Glomerular endothelial cell (primary cell): Measurements from ENCODE around the gene CEP120. TPM values are rescaled to one million over a fixed set of nuclear protein-coding genes. Genes with fewer than 3 reads are reported as not detected.
"Not testable (repeated sequence)": the region's sequence is repeated elsewhere in the genome, so short reads cannot be mapped to it uniquely, and the experiment has no call there.

Experiments
- DNase-seq: peaks from one replicate; pipeline ENCODE4 v3.0.0-alpha.2; 2011; ENCODE audit warnings: low read depth, low spot score; ENCODE audit errors: extremely low read depth
- total RNA-seq: library from RNA; depleted of rRNA; stranded (reverse); fragments of >200 nt; gene quantifications from 2 replicates; pipeline ENCODE4 v1.2.3, GENCODE V29; 2015

The CEP120 gene
- total RNA-seq, 1 donor from 2014 or later: 11.3 TPM

- DNase-seq: no peak
These were observed 32.2 kb downstream of the CEP120 start for GRCh38 chr5:123391009-123391408.

- DNase-seq: no peak
These were observed 33.4 kb downstream of the CEP120 start for GRCh38 chr5:123389794-123390193.

GRCh38 chr5:123387313-123387712 is 35.9 kb downstream of the CEP120 start:
- no peak for DNase-seq

GRCh38 chr5:123382252-123382651 is 41.0 kb downstream of the CEP120 start:
- DNase-seq: no peak

GRCh38 chr5:123371575-123372179 is 51.5 kb downstream of the CEP120 start:
- no peak for DNase-seq

DNA sequence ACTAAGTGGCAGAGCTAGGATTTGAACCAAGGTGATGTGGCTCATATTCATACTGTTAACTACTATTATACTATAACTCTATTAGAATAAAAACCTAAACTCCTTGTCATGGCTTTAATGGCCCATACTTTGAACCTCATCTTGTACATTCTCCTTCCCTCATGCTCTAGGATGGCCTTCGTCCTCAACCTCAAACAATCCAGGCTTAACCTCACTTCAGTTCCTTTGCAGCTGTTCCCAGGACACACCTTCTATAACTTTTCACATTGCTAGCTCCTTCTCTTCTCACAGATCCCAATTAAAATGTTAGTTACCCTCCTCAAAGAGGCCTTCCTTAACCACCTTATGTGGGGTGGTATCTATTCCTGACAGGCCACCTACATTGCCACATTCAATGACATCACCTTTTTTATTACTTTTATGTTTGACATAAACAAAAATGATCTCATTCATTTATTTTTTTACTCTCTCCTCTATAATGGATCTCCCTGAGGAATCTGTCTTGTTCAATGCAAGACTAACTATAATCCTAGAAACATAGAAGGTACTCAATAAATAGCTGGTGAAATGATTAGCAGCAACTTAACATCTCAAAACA is 53.7 kb downstream of the CEP120 start:
- no peak for DNase-seq

- no peak for DNase-seq
These were observed 55.5 kb downstream of the CEP120 start for GRCh38 chr5:123367739-123368138.

DNA sequence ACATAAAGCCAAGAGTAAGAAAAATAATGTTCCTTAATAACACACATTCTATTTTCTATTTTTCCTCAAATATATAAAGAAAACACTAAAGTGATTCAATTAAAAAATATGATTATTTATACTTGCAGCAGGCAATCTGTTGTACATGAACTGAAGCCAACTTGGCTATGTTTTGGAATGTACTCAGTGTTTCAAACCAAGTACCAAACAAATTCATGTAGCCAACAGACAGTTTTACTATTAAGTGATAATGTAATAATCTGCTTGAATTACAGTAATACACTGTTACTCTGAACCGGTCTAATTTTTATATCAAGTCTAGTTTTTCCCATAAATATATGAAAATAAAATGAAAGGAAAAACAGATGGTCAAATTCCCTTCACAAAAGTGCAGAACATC is 58.0 kb downstream of the CEP120 start:
- no peak for DNase-seq

DNA sequence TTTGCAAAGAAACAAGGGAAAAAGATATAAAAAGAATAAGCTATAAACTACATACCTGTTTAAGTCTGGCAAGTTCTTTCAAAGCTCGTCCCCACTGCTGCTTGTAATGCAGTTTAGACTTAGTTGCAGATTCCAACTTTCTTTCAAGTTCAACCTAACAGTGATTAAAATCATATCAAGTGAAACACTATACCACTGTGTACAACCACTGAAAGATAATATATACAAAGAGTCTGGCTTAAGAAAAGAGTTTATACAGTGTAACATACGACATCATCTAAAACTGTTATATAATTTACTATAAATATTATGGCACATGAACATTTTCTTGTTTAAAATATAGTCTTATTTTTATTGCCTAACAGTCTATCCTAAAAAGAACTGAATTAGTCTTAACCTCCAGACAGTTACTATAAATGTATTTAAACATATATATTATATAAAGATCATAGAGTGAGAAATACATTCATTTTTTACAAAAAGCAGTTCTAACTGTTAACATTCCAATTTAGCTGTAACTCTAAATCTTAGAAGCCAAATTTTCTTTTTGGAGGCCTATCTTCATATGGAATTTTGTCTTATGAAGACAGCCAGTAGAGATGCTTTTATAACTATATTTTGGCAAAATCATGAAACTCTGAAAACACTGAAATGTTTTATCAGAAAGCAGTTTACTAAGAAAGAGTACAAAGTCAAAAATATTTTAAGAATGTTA is 58.6 kb downstream of the CEP120 start:
- no peak for DNase-seq

- no peak for DNase-seq
These were observed 62.3 kb downstream of the CEP120 start for GRCh38 chr5:123360910-123361309.

DNA sequence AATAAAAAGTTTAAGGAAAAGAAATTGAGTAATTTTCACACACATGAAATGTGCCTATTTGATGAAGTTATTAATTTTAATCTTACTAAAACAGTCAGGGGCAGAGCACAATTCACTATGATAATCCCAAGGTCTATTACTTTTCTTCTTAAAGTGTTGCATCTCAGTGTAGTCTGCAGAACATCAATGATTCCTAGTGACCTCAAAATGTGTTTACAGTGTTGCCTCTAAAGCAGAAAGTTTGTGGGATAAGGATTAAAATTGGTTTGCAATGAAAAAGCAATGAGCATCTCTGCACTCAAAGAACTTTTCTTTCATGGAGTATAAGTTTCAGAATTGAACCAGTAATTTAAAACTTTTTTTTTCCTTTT is 63.0 kb downstream of the CEP120 start:
- no peak for DNase-seq

DNA sequence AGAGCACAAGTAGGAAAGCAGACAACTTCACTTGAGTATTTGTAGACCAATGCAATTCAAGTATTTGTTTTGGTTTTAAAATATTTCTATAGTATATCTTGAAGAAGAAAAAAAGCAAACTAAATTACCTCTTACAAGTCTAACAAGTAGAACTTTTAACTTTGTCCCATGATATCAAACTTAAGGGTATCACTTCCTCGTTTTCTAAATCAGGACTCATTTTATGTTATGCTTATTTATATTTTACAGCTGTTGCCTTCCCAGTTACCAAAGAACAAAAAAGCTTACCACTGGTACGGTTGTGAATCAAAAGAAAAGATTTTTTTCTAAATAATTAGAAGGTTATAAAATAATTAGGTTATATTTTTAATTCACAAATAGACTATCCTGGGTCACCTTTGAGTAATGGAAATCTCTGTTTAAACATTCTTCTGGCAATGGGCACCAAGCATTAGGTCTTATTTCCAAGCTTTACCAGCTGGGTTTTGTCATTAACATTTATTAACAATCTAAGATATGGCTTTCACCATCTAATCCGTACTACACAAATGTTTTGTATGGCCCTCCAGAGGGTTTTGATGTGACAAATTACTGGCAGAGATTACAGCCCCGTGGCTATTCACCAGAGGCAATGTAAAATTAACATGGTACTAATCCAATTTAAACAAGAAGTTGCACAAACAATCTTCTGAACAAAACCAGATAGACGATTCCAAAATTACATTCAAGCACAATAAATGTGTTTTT is 63.6 kb downstream of the CEP120 start:
- no peak for DNase-seq

DNA sequence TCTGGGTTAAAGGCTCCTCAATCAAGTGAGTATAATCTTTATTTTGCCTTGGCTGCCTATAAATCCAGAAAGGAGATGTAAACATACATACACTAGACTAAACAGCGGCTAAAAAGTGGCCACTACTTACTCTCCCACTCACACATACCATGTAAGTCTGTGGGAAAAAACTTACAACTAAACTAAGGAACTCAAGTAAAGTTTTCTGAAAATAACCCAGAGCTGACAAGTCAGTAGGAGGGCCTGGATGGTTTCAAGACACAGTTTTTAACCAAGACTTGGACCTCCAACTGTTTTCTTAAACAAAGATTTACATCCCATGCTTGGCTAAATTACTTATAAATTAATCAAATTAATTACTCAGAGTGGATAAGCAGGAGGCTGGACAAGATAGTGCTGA is 64.5 kb downstream of the CEP120 start:
- DNase-seq: no peak

- DNase-seq: no peak
These were observed 64.9 kb downstream of the CEP120 start for GRCh38 chr5:123358304-123358703.

DNA sequence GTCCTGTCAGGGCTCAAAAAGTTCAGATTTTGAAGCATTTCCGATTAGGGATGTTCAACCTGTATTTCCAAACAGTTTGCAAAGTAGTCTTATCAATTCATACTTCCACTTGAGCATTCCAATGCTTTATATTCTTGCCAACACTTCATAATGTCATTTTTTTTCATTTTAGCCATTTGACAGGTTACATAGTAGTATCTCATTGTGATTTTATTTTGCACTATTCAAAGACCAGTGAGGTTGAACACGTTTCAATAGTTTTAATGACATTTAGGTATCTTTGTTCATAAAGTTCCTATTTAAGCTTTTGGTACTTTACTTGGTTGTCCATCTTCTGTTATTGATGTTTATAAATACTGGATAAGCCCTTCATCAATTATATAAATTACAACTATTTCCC is 71.4 kb downstream of the CEP120 start:
- no peak for DNase-seq

DNA sequence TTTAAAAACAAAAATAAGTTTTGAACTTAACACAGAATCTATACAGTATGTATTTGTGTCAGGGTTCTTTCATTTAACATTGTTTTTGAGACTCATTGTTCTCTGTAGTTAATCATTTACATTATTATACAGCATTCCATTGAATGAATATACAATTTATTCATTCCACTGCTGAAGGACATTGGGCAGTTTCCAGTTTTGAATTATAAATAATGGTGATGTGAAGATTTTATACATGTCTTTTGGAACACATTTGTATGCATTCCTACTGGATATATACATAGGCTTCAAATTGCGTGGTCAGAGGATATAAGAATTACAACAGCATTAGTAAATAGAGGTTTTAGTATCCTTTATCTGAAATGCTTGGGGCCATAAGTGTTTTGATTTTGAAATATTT is 72.0 kb downstream of the CEP120 start:
- no peak for DNase-seq

- DNase-seq: no peak
These were observed 72.5 kb downstream of the CEP120 start for GRCh38 chr5:123350742-123351141.

DNA sequence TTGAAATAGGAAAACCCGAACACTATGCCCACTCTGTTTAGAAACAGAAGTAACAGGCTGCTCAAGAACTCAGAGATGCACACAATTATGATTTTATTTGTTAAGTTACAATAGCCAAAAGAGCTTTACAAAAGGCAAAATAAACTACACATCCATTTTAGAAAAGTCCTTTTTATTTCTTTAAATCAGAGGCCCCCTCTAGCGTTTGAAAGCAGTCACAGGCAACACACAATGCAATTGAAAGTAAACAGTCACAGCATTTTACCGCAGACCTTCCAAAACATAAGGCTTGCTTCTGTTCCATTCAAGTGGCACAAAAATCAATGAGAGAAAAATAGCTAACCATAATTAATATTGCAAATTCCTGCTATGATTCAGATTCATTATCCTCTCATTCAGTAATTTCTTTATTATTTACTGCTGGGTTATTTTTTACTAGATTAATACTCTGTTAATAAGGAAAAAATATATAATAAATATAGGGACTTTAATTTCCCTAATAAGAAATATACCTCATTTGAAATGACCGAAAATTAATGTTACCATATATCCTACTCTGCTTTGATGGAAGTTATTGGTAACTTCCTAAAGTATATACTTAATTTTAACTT is 78.3 kb downstream of the CEP120 start:
- no peak for DNase-seq

DNA sequence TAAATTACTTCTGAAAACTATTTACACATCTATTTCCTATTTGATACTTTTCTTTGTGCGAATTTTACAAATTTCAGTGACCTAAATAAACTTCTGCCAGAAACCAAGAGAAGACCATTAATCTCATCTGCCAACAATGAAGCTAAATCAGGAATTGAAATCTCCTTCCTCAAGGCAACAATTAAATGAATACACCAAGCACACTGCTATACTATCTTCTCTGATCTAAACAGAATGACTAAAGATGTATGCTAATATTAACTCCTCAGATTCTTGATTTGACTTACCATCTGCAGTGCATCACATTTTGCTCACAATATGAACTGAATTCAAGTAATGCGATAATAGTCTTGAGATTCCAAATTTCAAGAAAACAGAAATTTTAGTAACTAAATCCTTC is 82.3 kb downstream of the CEP120 start:
- DNase-seq: no peak

DNA sequence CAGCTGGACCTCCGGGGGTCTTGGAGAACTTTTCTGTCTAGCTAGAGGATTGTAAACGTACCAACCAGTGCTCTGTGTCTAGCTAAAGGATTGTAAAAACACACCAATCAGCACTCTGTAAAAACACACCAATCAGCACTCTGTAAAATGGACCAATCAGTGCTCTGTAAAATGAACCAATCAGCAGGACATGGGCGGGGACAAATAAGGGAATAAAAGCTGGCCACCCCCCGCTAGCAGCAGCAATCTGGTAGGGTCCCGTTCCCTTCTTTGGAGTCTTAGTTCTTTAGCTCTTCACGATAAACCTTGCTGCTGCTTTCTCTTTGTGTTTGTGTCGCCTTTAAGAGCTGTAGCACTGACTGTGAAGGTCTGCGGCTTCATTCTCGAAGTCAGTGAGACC is 114.8 kb downstream of the CEP120 start:
- not testable (repeated sequence) for DNase-seq

DNA sequence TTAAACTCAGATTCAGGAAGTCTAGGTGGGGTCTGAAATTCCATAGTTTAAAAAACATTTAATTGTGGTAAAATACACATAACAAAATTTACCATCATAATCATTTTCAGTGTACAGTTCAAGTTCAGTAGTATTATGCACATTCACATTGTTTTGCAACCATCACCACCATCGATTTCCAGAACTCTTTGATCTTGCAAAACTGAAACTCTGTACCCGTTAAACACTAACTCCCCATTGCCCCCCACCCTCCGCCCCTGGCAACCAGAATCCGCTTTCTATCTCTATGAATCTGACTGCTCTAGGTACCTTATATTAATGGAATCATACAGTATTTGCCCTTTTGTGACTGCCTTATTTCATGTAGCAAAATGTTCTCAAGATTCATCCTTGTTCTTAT is 117.5 kb downstream of the CEP120 start:
- DNase-seq: no peak
